Mesodermal cell (in vitro differentiated cells): ENCODE measurements around the gene GBA2.

Source experiments
- H3K27ac ChIP-seq: 2 replicates; pipeline ENCODE4 v1.7.0; 2013; ENCODE audit warnings: mild to moderate bottlenecking, low read depth, low read length, moderate library complexity; ENCODE audit not compliant: severe bottlenecking
- H3K36me3 ChIP-seq: 2 replicates; pipeline ENCODE4 v1.7.1; 2013; ENCODE audit warnings: mild to moderate bottlenecking, low read length, moderate library complexity; ENCODE audit not compliant: control insufficient read depth, insufficient read depth
- H3K4me1 ChIP-seq: one replicate; pipeline ENCODE4 v1.7.1; 2013; ENCODE audit warnings: mild to moderate bottlenecking, low read length; ENCODE audit not compliant: insufficient read depth, control insufficient read depth, poor library complexity, severe bottlenecking
- H3K4me3 ChIP-seq: 2 replicates; pipeline ENCODE4 v1.7.0; 2013; ENCODE audit warnings: low read length, control low read depth, mild to moderate bottlenecking; ENCODE audit not compliant: insufficient read depth, poor library complexity, severe bottlenecking; ENCODE audit errors: extremely low read depth
- H3K9me3 ChIP-seq: 2 replicates; pipeline ENCODE4 v1.7.1; 2013; ENCODE audit warnings: mild to moderate bottlenecking, low read length, moderate library complexity; ENCODE audit not compliant: control insufficient read depth
- WGBS, 2 experiments: methylation state at CpG; one replicate each; pipeline ENCODE4 v1.1.5; 2013; ENCODE audit warnings: missing lambda C conversion rate in 2 of 2; ENCODE audit not compliant: insufficient coverage in 2 of 2; 5-methylcytosine and 5-hydroxymethylcytosine counted together

GBA2 gene

DNA sequence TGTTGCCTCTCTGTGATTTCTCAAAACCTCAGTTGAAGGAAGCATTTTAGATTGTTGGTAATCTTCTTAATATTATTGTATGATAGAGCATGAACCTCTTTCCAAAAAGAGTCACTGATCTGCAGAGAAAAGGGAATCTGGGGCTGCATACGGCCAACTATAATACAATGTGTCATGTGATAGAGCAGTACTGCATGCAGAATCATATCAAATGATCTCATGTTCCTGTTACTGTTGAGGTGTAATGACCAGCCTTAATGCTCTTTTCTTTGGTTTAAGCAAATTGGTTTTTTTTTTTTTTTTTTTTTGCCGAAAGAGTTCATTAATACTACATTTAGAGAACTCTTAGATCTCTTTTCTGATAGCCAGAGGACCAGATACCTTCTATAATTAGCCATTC, 18.0 kb upstream of the GBA2 start:
- H3K27ac ChIP-seq = no peak overlapping the region
- no peak overlapping the region for H3K4me3 ChIP-seq
- WGBS, 2 experiments = 100% methylated on average over 1 of the region's 2 CpGs
- no peaks in the 10 kb centered on the region for H3K36me3 ChIP-seq
- H3K4me1 ChIP-seq = no peaks in the 10 kb centered on the region
- H3K9me3 ChIP-seq = no peaks in the 10 kb centered on the region

DNA sequence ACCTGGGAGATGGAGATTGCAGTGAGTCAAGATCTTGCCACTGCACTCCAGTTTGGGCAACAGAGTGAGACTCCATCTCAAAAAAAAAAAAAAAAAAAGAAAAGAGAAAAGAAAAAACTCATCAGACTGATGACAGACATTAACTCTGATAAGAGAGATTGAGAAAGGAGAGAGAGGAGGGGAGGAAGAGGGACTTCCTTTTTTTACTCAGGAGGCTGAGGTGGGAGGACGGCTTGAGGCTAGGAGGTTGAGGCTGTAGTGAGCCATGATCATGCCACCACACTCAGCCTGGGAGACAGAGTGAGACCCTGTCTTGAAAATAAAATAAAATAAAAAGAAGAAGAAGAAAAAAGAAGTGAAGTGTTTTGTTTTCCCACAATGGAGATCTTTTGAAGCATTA, 14.8 kb upstream of the GBA2 start:
- Histone ChIP-seq H3K4me1 (no peaks in the 10 kb centered on the region), H3K9me3 (no peaks in the 10 kb centered on the region), H3K27ac (no peak overlapping the region), H3K4me3 (no peak overlapping the region), H3K36me3 (no peaks in the 10 kb centered on the region)
- WGBS, 2 experiments = 100% methylated on average over 1 of the region's 1 CpG

DNA sequence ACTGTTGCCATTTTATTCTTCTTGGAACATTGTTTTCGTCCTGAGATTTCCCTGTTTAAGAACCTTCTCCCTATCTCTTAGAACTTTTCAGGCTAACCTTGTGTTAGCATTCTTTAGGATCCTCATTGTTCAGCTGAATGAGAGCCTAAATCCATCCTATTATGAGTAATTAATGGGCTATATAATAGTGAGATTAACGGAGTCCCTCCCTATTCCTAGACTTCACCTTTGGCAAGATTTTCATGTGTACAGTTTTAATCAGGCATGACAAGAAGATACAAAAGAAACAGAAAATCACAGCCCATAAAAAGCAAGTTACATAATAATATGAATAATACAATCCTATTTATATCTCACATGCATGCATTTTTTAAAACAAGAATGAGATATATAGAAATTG, 14.2 kb upstream of the GBA2 start:
- H3K4me1 ChIP-seq = peaks cover 1% of the 10 kb centered on the region
- no peak overlapping the region for H3K4me3 ChIP-seq
- no peak overlapping the region for H3K27ac ChIP-seq
- H3K9me3 ChIP-seq = no peaks in the 10 kb centered on the region
- no CpG with 5 or more reads among the region's 2 CpGs for WGBS, 2 experiments
- H3K36me3 ChIP-seq = no peaks in the 10 kb centered on the region

DNA sequence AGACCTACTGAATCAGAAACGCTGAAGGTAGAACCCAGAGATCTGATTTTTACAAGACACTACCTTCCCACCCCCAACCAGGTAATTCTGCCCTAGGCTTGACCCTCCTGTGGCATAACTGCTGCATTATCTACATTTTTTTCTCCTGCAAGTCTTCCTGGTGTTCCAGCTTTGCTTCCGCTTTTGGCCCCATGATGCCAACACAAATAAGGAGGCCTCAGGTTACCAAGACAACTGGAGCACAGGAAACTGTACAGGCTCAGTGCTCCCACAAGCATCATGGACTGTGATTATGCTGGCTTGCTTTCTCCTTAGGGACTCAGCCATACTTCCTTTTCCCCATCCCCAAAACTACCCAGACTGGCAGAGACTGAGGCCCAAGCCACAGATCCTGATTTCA, 11.6 kb upstream of the GBA2 start:
- 94 to 100% methylated on average over 1 to 2 of the region's 2 CpGs for WGBS, 2 experiments
- Histone ChIP-seq H3K4me3 (no peak overlapping the region), H3K4me1 (peaks cover 11% of the 10 kb centered on the region), H3K9me3 (no peaks in the 10 kb centered on the region), H3K36me3 (no peaks in the 10 kb centered on the region), H3K27ac (peak overlapping the region; percentile 36)

DNA sequence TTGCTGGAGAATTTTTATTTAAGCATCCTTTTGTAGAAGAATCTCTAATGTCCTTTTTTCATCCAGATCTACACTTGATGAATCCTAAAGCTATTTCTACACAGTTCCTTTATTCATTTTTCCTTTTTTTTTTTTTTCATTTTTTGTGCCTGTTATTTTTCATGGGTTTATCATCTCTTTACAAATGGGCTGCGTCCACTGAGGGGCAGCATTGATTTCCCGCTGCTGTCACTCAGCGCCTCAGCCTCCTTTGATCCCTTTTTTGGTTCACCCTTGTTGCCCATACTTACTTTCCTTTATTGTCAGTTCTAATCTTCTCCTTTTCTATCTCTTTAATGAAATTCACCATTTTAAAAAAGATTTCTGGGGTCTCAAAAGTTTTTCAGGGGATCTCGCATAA, 10.8 kb upstream of the GBA2 start:
- Histone ChIP-seq H3K36me3 (peaks cover 2% of the 10 kb centered on the region), H3K9me3 (no peaks in the 10 kb centered on the region), H3K4me3 (no peak overlapping the region), H3K4me1 (peaks cover 11% of the 10 kb centered on the region), H3K27ac (no peak overlapping the region)
- WGBS, 2 experiments = 86 to 96% methylated on average over 4 of the region's 4 CpGs

DNA sequence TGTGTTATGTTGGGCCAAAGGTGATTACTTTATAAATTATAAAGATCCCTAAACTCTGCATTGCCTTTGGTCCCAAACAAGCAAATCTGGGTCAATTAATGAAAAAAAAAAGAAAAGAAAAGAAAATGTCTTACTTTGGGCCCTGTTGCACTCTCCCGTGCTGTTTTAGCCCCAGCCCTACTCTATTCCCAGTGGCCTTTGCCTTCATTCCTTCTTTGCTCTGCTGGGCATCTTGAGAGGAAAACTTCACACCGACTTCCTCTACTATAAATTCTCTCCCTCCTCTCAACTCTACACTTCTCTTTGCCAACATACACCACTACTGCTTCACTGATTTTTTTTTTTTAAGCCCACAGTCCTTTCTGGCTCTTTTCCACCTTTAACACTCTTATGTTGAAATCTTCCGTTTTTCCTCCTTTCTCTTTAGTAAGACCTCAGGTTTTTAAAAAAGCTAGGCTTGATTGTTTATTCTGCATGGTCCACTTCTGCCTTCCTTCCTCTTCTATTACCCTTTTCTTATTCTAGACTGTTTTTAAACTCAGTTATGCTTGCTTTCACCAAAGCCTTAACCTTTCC, 9.5 kb upstream of the GBA2 start:
- no peak overlapping the region for H3K27ac ChIP-seq
- no peaks in the 10 kb centered on the region for H3K9me3 ChIP-seq
- peaks cover 15% of the 10 kb centered on the region for H3K36me3 ChIP-seq
- H3K4me3 ChIP-seq = no peak overlapping the region
- 83 to 89% methylated on average over 2 to 3 of the region's 3 CpGs for WGBS, 2 experiments
- peaks cover 17% of the 10 kb centered on the region for H3K4me1 ChIP-seq

DNA sequence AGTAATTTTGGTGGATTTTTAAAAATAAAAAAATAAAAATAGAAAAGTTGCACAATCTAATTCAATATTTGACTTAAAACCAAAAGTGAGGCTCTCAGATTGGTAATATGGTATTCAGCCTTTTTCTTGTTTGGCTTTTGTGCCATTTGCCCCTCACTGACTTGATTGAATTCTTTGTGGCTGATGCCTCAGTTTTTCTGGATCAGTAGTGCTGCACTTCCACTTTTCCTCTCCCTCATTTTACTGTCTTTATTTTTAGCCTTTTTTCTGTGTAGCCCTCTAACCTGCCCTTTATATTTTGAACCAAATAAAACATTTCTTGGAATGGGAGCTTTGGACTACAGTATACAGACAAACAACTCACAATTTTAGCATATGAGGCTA, 8.9 kb upstream of the GBA2 start:
- peaks cover 17% of the 10 kb centered on the region for H3K4me1 ChIP-seq
- H3K9me3 ChIP-seq = no peaks in the 10 kb centered on the region
- no peak overlapping the region for H3K27ac ChIP-seq
- peaks cover 22% of the 10 kb centered on the region for H3K36me3 ChIP-seq
- H3K4me3 ChIP-seq = peak overlapping the region; percentile 50

DNA sequence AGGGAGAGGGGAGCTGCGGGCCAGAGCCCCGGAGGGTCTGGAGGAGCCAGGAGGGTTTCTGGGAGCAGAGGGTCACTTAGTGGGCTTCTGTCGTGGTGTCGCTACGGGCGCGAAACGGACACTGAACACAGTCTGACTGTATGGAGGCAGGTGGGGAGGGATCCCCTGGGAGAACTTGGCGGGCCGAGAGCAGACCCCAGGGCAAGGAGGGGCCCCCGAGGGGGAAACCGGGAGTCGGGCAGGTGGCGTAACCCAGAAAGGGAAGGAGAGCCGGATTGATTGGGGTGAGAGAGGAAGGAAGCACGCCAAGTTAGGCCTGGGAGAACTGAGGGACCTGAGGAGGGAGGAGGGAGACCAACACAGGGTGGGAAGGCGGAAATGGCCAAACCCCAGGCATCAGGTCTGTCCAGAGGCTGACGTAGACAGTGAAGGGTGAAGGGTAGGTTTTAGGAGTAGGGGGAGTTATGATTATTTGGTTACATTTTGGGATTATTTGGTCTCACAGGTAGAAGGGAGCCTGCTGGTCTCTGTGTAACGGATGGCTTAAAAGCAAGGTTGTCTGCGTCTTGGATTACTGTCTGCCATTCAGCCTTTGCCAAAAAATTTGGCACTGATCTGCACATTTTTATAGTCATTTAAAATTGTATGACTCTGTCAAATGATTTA, 8.3 kb upstream of the GBA2 start:
- H3K36me3 ChIP-seq = peaks cover 27% of the 10 kb centered on the region
- H3K27ac ChIP-seq = peak overlapping the region; percentile 73
- no peaks in the 10 kb centered on the region for H3K9me3 ChIP-seq
- 3 to 13% methylated on average over 18 to 20 of the region's 20 CpGs for WGBS, 2 experiments
- peaks cover 17% of the 10 kb centered on the region for H3K4me1 ChIP-seq
- peak overlapping the region; percentile 50 for H3K4me3 ChIP-seq

DNA sequence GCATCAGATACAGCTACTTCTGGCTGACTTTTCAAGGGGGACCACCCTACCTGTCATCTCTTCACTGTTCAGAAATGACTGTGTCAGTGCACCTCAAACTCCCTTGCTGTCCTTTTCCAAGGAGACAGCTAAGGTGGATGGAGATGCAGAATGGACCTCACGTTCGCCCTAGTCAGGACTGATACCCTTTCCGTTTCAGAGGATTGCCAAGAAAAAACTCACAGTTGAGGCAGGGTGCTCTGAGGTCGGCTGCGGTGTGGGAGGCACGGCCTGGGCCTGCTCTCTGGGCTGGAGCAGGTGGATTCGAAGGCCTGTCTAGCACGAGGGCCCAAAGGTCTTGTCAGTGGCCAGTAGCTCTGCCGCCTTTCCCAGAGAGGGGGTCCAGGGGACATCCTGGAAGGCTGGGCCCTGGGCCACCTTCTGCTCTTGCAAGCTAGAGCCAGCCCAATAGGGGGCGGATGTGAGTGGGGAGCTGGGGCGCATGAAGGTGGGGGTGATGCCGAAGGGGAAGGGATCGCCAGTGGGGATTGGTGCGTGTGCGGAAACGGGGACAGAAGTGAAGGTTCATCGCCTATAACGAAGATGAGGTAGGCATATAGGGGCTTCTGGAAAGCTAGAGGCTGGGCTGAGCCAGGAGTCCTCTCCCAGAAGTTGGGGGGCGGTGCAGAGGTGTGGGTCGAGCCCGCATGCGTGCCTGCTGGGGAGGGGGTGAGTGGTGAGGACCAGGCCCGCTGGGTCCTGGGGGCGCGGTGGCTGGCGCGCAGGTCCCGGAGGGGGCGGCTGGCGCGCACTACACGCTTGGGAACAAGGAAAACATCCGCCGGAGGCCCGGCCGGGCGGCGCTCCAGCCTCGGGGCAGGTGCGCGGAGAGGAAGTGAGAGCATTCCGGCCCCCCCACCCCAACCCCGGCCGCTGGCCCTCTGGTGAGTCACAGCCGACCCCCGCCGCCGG, 7.5 kb upstream of the GBA2 start:
- Histone ChIP-seq H3K4me3 (peak overlapping the region; percentile 50), H3K36me3 (peaks cover 34% of the 10 kb centered on the region), H3K27ac (peak overlapping the region; percentile 73), H3K4me1 (peaks cover 17% of the 10 kb centered on the region), H3K9me3 (no peaks in the 10 kb centered on the region)
- WGBS, 2 experiments = 25 to 26% methylated on average over 31 of the region's 48 CpGs

DNA sequence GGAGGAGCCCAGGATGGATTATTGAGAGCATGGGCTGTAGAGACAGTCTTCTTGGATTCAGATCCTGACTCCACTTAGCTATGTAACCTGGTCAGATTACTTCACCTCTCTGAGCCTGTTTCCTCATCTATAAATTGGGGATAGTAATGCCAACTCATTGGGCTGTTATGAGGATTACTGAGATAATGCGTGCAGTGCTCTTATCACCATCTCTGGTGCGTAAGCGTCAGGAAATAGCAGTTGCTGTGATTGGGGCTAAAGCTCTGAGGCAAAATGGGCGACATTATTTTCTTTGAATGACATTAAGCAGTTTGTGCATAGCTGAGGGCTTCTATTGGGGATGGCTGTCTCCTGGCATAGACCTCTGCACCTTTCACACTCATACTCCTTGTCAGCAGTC, 6.0 kb upstream of the GBA2 start:
- H3K36me3 ChIP-seq = peaks cover 34% of the 10 kb centered on the region
- 88 to 98% methylated on average over 3 to 4 of the region's 4 CpGs for WGBS, 2 experiments

DNA sequence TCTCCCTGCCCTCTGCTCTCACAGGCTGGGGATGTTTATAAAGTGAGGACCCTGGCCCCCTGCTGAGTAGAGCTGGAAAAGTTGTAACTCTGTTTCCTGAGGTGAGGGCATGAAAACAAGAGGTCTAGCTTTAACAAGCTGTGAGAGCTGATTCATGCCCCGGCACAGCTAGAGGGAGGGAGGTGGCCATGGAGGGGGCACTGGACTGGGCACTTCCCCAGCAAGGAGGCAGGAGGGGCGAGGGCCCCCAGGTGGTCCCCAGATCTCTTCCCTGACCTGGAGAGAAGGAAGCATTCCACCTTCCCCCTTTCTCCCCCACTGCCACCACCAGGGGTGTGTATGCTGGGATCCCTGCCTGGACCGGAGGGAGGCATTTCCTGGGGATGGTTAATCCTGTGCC, 5.2 kb upstream of the GBA2 start, which contains the start of gene MSMP:
MSMP (minus strand) TSS at position 13 of the 400 bp plus-strand sequence. CDS start 147 bp downstream, outside the sequence.
- Histone ChIP-seq H3K36me3 (peaks cover 34% of the 10 kb centered on the region), H3K27ac (no peak within 1 kb of the TSS), H3K4me1 (peaks cover 22% of the 10 kb centered on the region), H3K9me3 (no peaks in the 10 kb centered on the region), H3K4me3 (no peak within 1 kb of the TSS)
- WGBS, 2 experiments = 83 to 85% methylated on average over 2 of the region's 3 CpGs

More for the DNA sequence above, 6.0 kb upstream of the GBA2 start:
- Histone ChIP-seq H3K4me3 (no peak overlapping the region), H3K27ac (no peak overlapping the region), H3K4me1 (peaks cover 20% of the 10 kb centered on the region), H3K9me3 (no peaks in the 10 kb centered on the region)
